Breast epithelium (tissue), 3 donors: Measurements from ENCODE around the gene VIT.

Source experiments
- CTCF ChIP-seq, 3 donors: fragments of 450-650 bp; IDR thresholded peaks; one replicate each; pipeline ENCODE4 v1.5.1; 2016 to 2017; ENCODE audit warnings: antibody characterized with exemption in 3 of 3, mild to moderate bottlenecking in 3 of 3, moderate library complexity in 3 of 3
- POLR2A ChIP-seq: fragments of 450-650 bp; IDR thresholded peaks from one replicate; pipeline ENCODE4 v1.6.1; 2016; ENCODE audit warnings: antibody characterized with exemption, mild to moderate bottlenecking, moderate library complexity
- POLR2AphosphoS5 ChIP-seq, 3 donors: sonication (generic); formaldehyde crosslinking; IDR thresholded peaks; one replicate each; pipeline ENCODE4 v1.6.1; 2017; ENCODE audit warnings: antibody characterized with exemption in 3 of 3

GRCh38 chr2:36701918-36702317, 5.4 kb downstream of the VIT start:
- TF ChIP-seq POLR2A = no peak
- no peak for TF ChIP-seq POLR2AphosphoS5 (IDR thresholded peaks at IDR 0.05)
- no peak for TF ChIP-seq CTCF (IDR thresholded peaks at IDR 0.05)
